Measurements from ENCODE around the gene TOX2. TPM values are rescaled to one million over a fixed set of nuclear protein-coding genes. Genes with fewer than 3 reads are reported as not detected.

The TOX2 gene
- total RNA-seq, 2 experiments from 2014 or later, result 0.23 TPM; not detected in 1

DNA sequence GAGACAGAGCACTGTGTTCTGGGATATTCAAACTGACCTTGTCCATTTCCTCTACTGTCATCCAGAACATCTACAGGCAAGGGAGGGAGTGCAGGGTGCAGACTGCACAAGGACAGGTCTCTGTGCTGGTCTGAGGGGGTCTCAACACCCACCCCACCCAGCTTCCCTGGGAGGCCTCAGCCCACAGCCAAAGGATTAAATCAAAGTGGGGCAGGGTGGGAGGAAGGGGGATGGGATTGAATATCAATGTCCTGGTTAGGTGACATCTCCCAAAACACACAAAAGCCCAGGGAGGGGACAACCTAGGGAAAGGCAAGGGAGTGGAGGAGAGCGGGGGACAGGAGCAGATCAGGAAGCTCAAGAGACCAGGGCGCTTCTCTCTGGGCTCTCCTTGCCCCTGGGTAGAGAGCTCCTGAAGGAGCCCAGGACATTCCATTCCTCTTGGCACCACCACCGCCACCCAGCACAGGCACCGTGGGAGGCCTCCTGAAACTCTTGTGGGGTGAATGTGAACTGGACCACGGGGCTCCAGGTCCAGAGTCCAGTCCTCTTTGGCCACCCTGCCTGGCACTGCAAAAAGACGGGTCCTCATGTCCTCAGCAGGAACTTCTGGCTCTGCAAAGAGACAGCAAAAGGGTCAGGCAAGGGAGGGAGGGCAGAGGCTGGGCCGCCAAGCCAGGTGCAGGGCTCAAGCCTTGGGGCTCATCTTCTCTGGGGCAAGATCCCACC, 198.4 kb downstream of the TOX2 start:
- no peak for TF ChIP-seq EZH2phosphoT487 (IDR thresholded peaks at IDR 0.05; ENCODE audit: borderline replicate concordance, low read depth, low read length)
- TF ChIP-seq, protein P1, sequence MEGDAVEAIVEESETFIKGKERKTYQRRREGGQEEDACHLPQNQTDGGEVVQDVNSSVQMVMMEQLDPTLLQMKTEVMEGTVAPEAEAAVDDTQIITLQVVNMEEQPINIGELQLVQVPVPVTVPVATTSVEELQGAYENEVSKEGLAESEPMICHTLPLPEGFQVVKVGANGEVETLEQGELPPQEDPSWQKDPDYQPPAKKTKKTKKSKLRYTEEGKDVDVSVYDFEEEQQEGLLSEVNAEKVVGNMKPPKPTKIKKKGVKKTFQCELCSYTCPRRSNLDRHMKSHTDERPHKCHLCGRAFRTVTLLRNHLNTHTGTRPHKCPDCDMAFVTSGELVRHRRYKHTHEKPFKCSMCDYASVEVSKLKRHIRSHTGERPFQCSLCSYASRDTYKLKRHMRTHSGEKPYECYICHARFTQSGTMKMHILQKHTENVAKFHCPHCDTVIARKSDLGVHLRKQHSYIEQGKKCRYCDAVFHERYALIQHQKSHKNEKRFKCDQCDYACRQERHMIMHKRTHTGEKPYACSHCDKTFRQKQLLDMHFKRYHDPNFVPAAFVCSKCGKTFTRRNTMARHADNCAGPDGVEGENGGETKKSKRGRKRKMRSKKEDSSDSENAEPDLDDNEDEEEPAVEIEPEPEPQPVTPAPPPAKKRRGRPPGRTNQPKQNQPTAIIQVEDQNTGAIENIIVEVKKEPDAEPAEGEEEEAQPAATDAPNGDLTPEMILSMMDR (conservative IDR thresholded peaks at IDR 0.05; ENCODE audit: low read length), result no peak
- no TSS peak for BruUV-seq (replicated peaks)
- H3K9me2 ChIP-seq (ENCODE audit: insufficient read depth, low read length), result no peaks in the 10 kb centered on the region
- H3K79me2 ChIP-seq (ENCODE audit: insufficient read depth, low read depth, low read length), result no peaks in the 10 kb centered on the region
- no peak overlapping the region for H2AFZ ChIP-seq (ENCODE audit: low read length)
- H3K4me1 ChIP-seq (ENCODE audit: insufficient read depth, low read length, poor library complexity, severe bottlenecking), result no peaks in the 10 kb centered on the region
- ChIA-PET CTCF (ENCODE audit: unreplicated experiment) (no interaction called here), POLR2A (interaction anchor here (1.3 kb wide), 1 partner anchor 444 kb away, joined by 10 read pairs; no protein-coding TSS in a partner anchor)
- H3K4me3 ChIP-seq (ENCODE audit: low read depth, low read length, poor library complexity, severe bottlenecking), result no peak overlapping the region
- H3K36me3 ChIP-seq (ENCODE audit: insufficient read depth, low read length), result no peaks in the 10 kb centered on the region
- intact Hi-C loops (cut with micrococcal nuclease; ENCODE audit: unreplicated experiment), result no loop called here
- no peak overlapping the region for H3K27ac ChIP-seq (ENCODE audit: low read depth, low read length, poor library complexity, severe bottlenecking)
- DNase-seq (ENCODE audit: low spot score), result no peak
- peaks cover 1% of the 10 kb centered on the region; the same call in 1 of the 2 replicates for H3K9me3 ChIP-seq (ENCODE audit: low read length)
- no peaks in the 10 kb centered on the region for H4K20me1 ChIP-seq (ENCODE audit: insufficient read depth, low read length)
- no peak overlapping the region for H3K4me2 ChIP-seq (ENCODE audit: low read length)

DNA sequence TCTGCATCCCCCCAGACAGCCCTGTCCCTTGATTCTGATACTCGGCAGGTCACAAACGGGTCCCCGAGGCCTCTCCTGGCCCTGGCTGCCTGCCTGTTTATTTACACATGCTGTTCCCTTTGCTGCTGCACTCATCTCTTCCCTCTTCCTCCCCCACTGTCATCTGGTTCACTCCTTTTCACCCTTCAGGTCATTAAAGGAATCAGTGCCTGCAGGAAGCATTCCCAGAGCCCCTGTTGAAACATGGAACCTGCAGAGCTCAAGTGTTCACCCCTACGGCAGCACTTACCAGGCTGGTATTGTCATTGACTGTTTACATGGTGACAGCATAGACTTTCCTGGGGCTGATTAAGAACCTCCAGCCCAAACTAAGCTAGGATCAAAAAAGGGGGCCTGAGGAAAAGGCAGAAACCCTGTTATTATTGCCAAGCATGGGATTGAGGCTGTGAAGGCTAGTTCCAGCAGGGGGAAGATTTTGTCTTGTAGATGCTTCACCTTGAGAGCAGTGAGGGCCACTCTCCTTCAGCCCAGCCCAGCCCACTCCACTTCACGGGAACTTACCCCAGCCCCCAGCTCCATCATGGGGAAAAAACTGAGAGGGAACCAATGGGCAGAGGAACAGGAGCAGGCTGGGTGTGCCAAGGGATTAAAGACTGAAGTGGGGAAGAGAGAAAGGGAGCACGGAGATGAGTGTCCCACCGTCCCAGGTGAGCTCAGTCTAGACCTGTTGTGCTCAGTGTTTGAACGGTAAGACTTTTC, 199.1 kb downstream of the TOX2 start:
- no peaks in the 10 kb centered on the region for H3K36me3 ChIP-seq (ENCODE audit: insufficient read depth, low read length)
- H3K9me2 ChIP-seq (ENCODE audit: insufficient read depth, low read length), result no peaks in the 10 kb centered on the region
- intact Hi-C loops (cut with micrococcal nuclease; ENCODE audit: unreplicated experiment), result no loop called here
- no peak overlapping the region for H3K27ac ChIP-seq (ENCODE audit: low read depth, low read length, poor library complexity, severe bottlenecking)
- TF ChIP-seq EZH2phosphoT487 (IDR thresholded peaks at IDR 0.05; ENCODE audit: borderline replicate concordance, low read depth, low read length), result no peak
- TF ChIP-seq, protein P1 (conservative IDR thresholded peaks at IDR 0.05; ENCODE audit: low read length), result no peak
- H3K79me2 ChIP-seq (ENCODE audit: insufficient read depth, low read depth, low read length), result no peaks in the 10 kb centered on the region
- ChIA-PET POLR2A (interaction anchor here (0.6 to 1.3 kb wide), 3 partner anchors 26 to 443 kb away, joined by 3 to 10 read pairs (median 4); no protein-coding TSS in a partner anchor), CTCF (ENCODE audit: unreplicated experiment) (interaction anchor here (0.7 kb wide), 1 partner anchor 580 kb away, joined by 5 read pairs; no protein-coding TSS in a partner anchor)
- no peak overlapping the region for H3K4me2 ChIP-seq (ENCODE audit: low read length)
- no peaks in the 10 kb centered on the region for H4K20me1 ChIP-seq (ENCODE audit: insufficient read depth, low read length)
- no peak for DNase-seq (ENCODE audit: low spot score)
- H3K4me3 ChIP-seq (ENCODE audit: low read depth, low read length, poor library complexity, severe bottlenecking), result no peak overlapping the region
- H3K4me1 ChIP-seq (ENCODE audit: insufficient read depth, low read length, poor library complexity, severe bottlenecking), result no peaks in the 10 kb centered on the region
- no peak overlapping the region for H2AFZ ChIP-seq (ENCODE audit: low read length)
- no peaks in the 10 kb centered on the region for H3K9me3 ChIP-seq (ENCODE audit: low read length)
- BruUV-seq (replicated peaks), result no TSS peak
